Chondrocyte (in vitro differentiated cells): Measurements from ENCODE around the gene POLR2M. TPM values are rescaled to one million over a fixed set of nuclear protein-coding genes. Genes with fewer than 3 reads are reported as not detected.
A peak's percentile ranks its signal among the peaks of the same experiment; 100 is the strongest.

Source experiments
- DNase-seq: peaks from one replicate; pipeline ENCODE4 v3.0.0; 2021; ENCODE audit warnings: mixed read lengths, low spot score
- H3K27ac Mint-ChIP-seq: one replicate; pipeline ENCODE4 v1.8.0; 2021; ENCODE audit warnings: mild to moderate bottlenecking, moderate library complexity, mixed read lengths; ENCODE audit not compliant: unreplicated experiment
- H3K27me3 Mint-ChIP-seq: 2 replicates; pipeline ENCODE4 v1.8.0; 2021; ENCODE audit warnings: low read depth, mixed read lengths
- H3K36me3 Mint-ChIP-seq: 2 replicates; pipeline ENCODE4 v1.8.0; 2021; ENCODE audit warnings: low read depth, mixed read lengths
- H3K4me1 Mint-ChIP-seq: 2 replicates; pipeline ENCODE4 v1.8.0; 2021; ENCODE audit warnings: low read depth, mild to moderate bottlenecking, mixed read lengths
- H3K4me3 Mint-ChIP-seq: one replicate; pipeline ENCODE4 v1.8.0; 2021; ENCODE audit warnings: mild to moderate bottlenecking, moderate library complexity, mixed read lengths; ENCODE audit not compliant: unreplicated experiment
- H3K9me3 Mint-ChIP-seq: 2 replicates; pipeline ENCODE4 v1.8.0; 2021; ENCODE audit warnings: low read depth, mixed read lengths
- total RNA-seq: library from RNA; stranded (reverse); gene quantifications from 3 replicates; pipeline ENCODE4 v1.2.1, GENCODE V29; 2021
- TF ChIP-seq, protein P1 (sequence below): fragments of 200-600 bp; sonication (generic); IDR thresholded peaks from 2 replicates; pipeline ENCODE4 v1.5.0; 2021; ENCODE audit warnings: antibody characterized with exemption, mild to moderate bottlenecking, moderate library complexity

POLR2M gene
- total RNA-seq, 1 donor from 2014 or later = 88.3 TPM

DNA sequence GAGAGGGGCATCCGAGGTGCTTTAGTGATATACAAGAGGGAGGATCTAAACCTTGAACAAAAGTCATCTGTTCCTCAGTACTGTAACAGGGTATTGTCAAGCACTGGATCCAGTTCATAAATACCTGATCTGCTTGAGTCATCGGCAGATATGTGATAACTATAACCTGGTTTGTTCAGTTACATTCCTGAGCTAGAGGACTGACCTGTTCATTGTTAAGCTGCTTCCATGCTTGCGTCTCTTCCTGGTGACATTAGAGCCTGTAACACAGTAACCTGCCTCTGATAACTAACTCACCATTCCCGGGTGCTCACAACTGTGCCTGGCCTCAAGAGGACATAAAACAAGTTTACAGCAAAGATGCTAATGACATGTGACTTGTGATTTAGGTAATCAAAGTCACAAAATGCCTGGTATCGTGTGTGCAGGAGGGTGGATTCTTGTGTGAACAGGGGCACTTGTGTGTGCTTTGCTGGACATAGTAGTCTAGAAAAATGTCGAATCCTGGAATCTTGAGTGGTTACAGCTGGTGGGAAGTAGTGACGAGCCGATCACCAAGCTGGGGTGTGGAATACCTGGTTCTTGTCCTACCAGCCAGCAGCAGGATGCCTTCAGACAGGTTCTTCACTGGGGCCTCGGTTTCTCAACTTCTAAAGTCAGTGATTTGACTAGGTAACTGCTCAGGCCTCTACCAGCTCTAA, 30.9 kb upstream of the POLR2M start:
- H3K27ac Mint-ChIP-seq = peak overlapping the region; percentile 62
- no peak for DNase-seq
- no peak overlapping the region for H3K4me3 Mint-ChIP-seq
- H3K9me3 Mint-ChIP-seq = no peaks in the 10 kb centered on the region
- TF ChIP-seq, protein P1, sequence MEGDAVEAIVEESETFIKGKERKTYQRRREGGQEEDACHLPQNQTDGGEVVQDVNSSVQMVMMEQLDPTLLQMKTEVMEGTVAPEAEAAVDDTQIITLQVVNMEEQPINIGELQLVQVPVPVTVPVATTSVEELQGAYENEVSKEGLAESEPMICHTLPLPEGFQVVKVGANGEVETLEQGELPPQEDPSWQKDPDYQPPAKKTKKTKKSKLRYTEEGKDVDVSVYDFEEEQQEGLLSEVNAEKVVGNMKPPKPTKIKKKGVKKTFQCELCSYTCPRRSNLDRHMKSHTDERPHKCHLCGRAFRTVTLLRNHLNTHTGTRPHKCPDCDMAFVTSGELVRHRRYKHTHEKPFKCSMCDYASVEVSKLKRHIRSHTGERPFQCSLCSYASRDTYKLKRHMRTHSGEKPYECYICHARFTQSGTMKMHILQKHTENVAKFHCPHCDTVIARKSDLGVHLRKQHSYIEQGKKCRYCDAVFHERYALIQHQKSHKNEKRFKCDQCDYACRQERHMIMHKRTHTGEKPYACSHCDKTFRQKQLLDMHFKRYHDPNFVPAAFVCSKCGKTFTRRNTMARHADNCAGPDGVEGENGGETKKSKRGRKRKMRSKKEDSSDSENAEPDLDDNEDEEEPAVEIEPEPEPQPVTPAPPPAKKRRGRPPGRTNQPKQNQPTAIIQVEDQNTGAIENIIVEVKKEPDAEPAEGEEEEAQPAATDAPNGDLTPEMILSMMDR = no peak
- peaks cover 41% of the 10 kb centered on the region for H3K4me1 Mint-ChIP-seq
- H3K27me3 Mint-ChIP-seq = no peaks in the 10 kb centered on the region
- peaks cover 1% of the 10 kb centered on the region for H3K36me3 Mint-ChIP-seq

DNA sequence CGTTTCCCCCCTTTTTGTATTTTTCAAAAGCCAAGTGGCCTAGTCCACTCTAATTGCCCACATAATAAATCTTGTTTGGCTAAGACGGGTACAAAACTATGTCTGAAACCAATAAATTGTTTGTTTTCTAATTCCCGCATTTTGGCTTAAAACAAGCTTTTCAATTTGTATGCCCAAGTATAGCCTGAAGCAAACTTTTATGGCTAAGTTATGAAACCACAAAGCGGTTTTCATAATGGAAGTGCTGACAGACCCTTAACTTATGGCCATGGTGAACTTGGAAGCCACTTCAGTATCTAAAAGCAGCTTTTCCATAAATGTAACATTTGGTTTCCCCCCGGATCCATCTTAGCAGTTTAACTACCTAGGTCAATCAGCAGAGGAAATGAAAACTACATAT, 29.9 kb upstream of the POLR2M start:
- Mint-ChIP-seq H3K27me3 (no peaks in the 10 kb centered on the region), H3K4me1 (peaks cover 47% of the 10 kb centered on the region), H3K36me3 (peaks cover 1% of the 10 kb centered on the region), H3K27ac (no peak overlapping the region), H3K4me3 (no peak overlapping the region), H3K9me3 (no peaks in the 10 kb centered on the region)
- no peak for DNase-seq
- TF ChIP-seq, protein P1 = no peak

DNA sequence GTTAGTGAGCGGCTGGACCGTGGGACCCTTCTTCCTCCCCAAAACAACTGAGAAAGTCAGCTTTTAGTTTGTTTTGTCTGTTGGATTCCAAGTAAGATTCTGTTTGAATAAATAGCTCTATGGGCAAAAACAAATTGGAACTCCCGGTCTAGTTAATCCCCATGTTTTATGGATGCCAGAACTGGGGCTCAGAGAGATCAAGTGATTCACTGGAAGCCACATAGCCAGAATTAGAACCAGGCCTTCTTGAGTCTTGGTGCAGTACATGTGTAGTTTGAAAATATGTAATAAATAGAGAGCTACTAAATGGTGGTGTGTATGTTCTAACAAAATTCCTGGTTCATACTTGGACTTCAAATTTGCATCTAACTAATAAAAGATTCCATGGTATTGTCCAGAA, 29.3 kb upstream of the POLR2M start:
- TF ChIP-seq, protein P1 = no peak
- Mint-ChIP-seq H3K36me3 (peaks cover 1% of the 10 kb centered on the region), H3K9me3 (no peaks in the 10 kb centered on the region), H3K27ac (no peak overlapping the region), H3K4me3 (no peak overlapping the region), H3K4me1 (peaks cover 43% of the 10 kb centered on the region), H3K27me3 (no peaks in the 10 kb centered on the region)
- no peak for DNase-seq

DNA sequence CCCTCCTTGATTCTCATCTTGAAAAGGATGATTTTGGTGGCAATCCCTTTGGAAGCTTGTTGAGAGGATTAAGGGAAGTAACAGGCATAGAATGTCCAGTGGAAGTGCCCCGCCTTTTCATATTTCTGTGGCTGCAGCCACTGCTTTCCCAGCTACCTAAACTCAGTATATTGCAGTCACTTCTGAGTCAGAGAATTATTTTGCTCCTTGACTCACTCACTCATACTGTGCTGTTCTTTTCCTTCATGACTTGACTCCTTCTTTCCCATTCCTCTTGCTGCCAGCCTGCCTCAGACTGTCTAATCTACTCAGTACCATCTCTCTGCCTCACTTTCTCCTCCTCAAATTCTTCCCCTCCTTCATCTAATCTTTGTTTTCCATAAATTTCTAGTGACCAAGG, 26.5 kb upstream of the POLR2M start:
- H3K27ac Mint-ChIP-seq = peak overlapping the region; percentile 92
- H3K4me3 Mint-ChIP-seq = no peak overlapping the region
- H3K27me3 Mint-ChIP-seq = no peaks in the 10 kb centered on the region
- no peak for DNase-seq
- H3K36me3 Mint-ChIP-seq = peaks cover 1% of the 10 kb centered on the region
- TF ChIP-seq, protein P1 = no peak
- H3K4me1 Mint-ChIP-seq = peaks cover 35% of the 10 kb centered on the region
- no peaks in the 10 kb centered on the region for H3K9me3 Mint-ChIP-seq

DNA sequence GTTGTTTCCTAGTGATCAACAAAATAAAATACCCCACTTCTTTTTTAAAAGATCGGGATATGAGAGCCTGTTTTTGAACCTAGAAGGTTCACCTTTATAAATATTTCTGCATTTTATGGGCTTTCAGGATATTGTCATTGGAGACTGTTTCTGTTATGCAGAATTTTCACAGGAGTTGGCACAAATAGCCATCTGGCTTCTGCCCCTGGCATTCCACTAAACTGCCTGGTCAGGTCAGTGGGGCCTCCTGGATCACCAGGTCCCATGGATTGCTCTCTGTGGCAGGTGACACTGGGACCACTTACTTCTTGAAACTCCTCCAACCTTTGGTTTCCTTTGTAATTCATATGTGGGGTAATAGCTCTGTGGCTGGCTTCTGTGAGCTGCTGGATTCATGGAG, 25.5 kb upstream of the POLR2M start:
- Mint-ChIP-seq H3K9me3 (no peaks in the 10 kb centered on the region), H3K36me3 (peaks cover 1% of the 10 kb centered on the region), H3K27me3 (no peaks in the 10 kb centered on the region), H3K4me1 (peaks cover 36% of the 10 kb centered on the region), H3K27ac (no peak overlapping the region), H3K4me3 (no peak overlapping the region)
- DNase-seq = no peak
- TF ChIP-seq, protein P1 = no peak
